Activated CD8-positive, alpha-beta memory T cell treated with anti-CD3 and anti-CD28 coated beads, Interleukin-2, amount 50 U/mL, for 4 hours (primary cell): ENCODE results near the gene MRPL41.
"Not testable (repeated sequence)": the region's sequence is repeated elsewhere in the genome, so short reads cannot be mapped to it uniquely, and the experiment has no call there.

ENCODE experiments used
- DNase-seq: peaks from one replicate; pipeline ENCODE4 v3.0.0-alpha.2; 2020

MRPL41 gene

DNA sequence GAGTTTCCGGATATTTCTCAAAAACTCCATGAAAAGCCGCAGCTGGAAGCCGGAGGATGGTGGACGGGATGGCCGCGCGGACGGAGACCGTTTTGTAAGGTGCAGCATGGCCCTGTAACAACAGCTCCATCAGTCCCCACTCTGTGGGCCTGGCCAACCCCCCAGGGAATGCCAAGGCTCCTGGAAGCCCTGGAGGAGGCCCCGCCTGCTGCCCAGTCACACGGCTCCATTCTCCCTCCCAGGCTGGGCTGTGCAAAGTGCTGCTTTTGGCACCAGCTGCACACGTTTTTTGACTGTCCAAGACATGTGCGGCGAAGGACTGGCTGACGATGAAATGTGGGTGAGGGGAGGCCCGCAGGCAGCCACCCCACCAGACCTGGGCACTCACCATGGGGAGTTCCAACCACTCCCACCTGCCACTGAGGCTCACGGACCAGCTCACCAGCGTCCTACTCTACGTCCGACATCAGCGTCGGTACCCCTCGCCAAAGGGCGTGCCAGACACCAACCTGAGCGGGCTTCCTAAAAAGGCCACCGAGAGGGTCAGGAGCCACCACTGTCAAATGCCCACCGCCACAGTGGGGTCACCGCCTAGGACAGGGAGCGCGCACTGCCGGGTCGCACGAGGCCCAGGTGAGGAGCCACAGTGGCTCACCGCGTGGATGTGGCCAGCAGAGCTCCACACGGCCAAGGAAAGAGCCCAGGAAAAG lies 28.8 kb upstream of the MRPL41 start:
- no peak for DNase-seq

DNA sequence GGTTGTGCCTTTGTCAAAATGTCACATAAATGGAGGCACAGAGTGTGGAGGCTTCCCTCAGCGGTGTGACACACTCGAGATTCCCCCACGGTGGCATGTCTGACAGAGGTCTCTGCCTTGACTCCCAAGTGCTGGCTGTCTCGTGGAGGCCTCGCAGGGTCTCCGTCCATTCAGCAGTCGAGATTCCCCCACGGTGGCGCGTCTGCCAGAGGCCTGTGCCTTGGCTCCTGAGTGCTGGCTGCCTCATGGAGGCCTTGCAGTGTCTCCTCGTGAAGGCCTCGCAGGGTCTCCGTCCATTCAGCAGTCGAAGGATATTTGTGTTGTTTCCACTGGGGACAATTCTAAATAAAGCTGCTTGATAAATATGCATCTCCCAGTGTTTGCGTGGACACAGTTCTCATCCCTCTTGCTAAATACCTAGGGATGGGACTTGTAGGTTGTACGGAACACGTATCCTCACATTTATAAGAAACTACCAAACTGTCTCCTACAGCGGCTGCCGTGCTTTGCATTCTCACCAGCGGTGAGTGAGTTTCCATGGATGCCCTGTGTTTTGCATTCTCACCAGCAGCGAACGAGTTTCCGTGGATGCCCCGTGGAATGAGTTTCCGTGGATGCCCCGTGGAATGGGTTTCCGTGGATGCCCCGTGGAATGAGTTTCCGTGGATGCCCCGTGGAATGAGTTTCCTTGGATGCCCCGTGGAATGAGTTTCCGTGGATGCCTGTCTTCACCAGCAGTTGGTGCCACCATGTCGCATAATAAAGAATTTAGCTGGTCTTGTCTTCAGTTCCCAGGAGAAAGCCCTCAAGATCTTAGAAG lies 27.3 kb upstream of the MRPL41 start:
- no peak for DNase-seq

DNA sequence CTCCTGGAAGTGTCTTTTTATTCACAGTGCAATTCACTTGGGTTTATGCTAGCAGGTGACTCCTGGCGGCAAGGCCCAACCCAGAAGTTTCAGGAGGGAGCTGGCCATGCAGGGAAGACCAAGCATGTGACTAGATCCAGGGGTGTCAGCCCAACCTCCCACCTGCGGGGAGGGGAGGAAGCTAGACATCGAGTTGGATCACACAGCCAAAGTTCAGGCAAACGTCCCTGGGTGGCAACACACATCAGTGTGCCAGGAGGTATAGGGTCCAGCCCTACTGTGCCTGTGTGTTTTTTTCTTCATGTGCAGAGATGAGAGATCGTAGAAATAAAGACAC lies 26.7 kb upstream of the MRPL41 start:
- no peak for DNase-seq

DNA sequence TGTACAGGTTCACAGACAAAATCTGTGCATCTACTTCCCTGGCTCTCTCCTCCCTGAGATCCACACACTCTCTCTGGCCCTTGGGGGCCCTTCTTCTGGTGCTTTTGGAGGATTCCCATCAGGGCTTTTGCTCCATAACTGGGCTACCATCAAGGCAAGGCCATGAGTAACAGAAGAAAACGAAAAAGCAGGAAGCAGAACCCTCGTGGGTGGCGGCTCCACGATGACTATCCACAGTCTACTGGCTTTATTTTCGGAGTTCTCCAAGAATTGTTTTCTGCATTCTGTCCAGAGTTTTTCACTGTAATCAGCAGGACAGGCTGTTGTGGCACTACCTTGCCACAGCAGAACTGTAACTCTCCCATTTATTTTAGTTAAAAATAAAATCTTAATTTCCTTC lies 21.3 kb upstream of the MRPL41 start:
- no peak for DNase-seq

DNA sequence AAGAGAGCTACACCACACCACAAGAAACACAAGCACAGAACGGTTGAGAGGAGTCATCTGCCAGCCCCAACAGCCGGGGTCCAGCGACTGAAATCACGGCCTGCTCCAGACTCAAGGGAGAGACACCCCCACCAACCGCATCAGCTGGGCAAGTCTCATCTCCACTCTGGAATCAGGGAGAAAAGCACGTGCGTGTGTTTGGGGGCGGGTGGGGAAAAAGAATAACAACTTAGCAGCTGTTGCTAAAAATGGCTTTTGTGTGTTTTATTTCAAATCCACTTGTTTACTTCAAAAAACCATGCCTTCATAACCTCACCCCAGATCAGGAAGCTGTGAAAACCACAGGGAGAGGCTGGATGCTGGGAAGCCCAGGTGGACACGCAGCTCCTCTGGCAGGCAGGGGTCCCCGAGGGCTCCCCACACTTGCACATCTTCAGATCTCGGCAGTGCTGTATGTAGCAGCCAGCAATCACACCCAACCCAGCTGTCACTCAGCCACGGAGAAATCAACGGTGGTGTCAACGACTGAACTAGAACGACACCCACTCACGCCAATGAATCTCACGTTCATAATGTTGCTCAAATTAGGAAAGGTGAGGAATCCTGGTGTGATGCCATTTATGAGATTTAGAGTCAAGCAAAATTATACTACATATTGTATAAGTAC lies 20.4 kb upstream of the MRPL41 start:
- peak; percentile 4 for DNase-seq

DNA sequence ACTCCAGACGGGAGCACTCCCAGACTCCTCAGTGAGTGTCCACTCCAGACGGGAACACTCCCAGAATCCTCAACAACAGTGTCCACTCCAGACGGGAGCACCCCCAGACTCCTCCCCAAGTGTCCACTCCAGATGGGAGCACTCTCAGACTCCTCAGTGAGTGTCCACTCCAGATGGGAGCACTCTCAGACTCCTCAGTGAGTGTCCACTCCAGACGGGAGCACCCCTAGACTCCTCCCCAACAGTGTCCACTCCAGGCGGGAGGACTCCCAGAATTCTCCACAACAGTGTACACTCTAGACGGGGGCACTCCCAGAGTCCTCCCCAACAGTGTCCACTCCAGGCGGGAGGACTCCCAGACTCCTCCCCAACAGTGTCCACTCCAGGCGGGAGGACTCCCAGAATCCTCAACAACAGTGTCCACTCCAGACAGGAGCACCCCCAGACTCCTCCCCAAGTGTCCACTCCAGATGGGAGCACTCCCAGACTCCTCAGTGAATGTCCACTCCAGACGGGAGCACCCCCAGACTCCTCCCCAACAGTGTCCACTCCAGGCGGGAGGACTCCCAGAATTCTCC lies 18.7 kb upstream of the MRPL41 start:
- DNase-seq, result not testable (repeated sequence)

DNA sequence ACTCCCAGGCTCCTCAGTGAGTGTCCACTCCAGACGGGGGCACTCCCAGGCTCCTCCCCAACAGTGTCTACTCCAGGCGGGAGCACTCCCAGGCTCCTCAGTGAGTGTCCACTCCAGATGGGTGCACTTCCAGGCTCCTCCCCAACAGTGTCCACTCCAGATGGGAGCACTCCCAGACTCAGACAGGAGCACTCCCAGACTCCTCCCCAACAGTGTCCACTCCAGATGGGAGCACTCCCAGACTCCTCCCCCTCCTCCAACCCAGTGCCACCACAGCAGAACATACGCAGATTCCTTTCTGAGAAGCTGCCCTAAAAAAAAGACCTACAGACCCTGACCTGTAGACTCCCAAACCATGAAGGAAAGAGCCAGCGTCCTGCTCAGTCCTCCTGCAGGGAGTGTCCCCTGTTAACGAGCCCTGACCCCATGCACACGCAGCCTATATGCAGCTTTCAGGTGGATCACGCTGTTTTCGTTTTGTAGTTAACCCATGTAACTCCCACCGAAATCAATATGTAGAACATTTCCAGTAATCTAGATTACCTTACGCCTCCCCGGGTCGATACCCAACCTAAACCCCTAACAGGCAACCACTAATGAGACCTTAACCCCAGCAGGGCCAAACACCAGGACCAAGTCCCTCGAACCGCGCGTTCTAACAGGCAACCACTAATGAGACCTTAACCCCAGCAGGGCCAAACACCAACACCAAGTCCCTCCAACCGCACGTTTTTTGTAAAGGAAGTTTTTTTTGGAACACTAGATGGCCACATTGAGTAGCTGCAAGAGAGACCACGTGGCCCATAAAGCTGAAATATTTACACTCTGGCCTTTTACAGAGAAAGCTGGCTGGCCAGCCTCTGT lies 17.2 kb upstream of the MRPL41 start:
- DNase-seq, result no peak

DNA sequence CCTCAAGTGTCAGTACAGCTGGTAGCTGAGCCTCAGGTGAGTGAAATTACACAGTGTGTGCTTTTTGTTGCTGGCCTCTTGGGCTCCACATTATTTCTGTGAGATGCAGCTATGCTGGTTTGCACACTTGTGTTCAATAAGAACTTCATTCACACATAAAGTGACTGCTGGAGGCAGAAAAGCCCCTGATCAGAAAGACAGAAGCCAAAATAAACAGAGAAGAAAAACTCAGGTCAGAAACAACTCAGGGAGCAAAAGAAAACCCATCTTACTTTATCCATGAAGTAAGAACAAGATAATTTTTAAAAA lies 16.6 kb upstream of the MRPL41 start:
- DNase-seq, result no peak

DNA sequence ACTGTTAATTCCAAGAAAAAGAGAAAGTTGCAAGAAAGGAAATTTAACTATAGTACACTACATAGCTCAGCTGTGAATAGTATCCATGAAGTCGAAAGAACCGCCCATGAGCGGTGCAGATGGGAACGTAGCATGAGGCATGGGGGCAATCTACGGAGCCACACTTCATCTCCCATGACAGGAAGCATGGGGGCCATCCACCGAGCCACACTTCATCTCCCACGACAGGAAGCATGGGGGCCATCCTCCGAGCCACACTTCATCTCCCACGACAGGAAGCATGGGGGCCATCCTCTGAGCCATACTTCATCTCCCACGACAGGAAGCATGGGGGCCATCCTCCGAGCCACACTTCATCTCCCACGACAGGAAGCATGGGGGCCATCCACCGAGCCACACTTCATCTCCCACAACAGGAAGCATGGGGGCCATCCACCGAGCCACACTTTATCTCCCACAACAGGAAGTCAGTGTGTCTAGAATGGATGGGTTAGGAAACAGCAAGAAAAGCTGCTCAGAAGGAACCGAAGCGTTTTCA lies 15.0 kb upstream of the MRPL41 start:
- DNase-seq, result peak; percentile 13

DNA sequence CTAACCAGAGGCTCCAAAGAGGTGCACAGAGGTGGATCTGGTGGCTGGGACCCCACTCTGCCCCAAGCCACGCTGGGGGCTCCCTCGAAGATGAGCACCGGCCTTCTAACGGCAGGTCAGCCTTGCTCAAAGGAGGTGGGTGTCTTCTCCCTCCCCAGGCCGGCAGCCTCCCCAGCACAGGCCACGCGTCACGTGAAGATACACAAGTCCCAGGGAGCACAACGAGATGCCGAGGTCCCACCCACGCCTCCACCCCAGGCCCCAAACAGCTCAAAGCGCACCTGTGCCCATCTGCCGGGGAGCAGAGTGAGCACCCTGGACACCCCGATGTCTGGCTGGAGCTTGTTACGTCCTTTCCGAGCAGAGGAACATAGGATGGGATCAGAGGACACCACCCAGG lies 13.6 kb upstream of the MRPL41 start:
- no peak for DNase-seq

DNA sequence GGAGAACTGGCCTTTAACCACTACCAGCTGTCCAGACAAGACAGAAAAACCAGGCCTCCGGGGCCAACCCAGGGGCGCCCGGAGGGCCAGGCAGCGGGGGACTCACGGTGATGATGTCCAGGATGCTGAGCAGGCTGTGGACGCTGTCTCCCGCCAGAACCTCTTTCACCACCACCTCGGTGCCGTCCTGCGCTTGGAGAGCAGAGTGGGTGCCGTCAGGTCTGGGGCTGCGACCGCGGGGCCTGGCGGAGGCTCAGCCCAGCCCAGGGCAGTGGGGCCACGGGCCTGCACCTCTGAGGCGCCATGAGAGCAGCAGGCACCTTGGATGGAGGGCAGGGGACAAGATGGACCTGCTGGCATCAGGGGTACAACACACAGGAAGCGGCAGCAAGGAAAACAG lies 11.1 kb upstream of the MRPL41 start:
- DNase-seq, result no peak

DNA sequence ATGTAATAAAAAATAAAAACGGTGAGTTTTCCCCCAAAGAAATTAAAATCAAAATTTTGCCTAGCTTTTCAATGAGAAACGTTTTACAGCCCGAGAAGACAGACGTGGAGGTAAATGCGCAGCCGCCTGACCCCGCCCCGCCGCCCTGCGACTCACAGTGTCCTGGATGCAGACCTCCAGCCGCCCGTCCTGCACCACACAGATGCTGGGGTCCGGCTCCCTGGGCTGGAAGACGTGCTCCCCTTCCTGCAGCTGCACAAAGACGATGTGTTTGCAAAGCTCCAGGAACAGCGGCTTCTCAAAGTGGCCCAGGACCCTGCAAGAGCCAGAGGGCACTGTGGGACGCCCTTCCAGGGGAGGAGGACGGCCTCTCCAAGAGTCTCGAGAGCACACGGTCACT lies 9.2 kb upstream of the MRPL41 start:
- DNase-seq, result no peak

DNA sequence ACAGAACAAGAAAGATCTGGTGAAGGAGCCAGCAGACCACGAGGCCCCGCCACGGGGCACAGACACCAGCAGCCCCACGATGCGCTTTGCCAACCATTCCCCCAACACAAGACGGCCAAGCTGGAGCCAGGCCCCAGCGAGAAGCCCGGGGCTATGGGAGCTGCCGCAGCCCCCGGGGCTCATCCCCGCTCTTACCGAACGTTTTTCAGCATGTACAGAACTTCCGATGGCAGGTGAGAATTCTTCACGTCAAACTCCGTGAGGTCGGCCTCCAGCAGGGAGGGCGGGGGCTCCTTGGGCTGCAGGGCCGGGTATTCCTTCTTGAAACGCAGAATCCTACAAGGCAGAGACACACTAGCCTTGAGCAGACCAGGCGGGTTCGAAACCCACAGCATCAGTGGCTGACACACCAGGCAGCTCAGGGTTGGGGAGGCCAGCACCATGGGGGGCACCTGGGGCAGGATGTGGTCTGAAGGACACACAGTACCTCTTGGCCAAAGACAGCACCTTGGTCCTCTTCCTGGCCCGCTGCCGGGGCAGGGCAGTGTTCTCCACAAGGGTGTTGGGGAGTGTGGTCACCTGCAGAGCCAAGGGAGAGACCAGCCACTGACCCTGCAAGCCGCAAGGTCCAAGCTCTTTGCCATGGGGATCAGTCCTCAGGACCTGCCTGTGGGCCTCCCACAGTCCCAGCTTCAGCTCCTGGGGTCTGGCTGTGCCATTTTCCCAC lies 8.3 kb upstream of the MRPL41 start:
- no peak for DNase-seq

DNA sequence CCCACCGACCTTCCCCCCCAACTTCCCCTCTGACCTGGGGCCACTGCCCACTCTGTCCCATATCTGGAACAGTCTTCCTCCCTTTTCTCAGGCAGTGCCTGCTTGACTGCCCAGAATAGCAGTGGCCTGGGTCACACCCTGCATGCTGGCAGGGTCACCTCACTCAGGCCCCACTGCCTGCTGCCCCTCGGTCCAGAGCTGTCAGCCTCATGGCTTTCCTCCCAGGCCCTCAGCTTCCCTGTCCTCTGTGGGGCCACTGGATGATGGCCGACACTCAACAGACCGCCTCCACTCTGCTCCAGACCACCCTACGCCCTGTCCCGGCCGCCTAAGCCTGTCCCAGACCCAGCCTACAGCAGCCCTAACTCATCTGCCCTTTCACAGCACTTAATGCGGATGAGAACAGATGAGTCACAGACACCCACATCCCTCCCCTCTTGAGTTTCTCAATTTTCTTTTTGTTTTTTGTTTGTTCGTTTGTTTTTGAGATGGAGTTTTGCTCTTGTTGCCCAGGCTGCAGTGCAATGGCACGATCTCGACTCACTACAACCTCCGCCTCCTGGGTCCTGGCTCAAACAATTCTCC lies 7.4 kb upstream of the MRPL41 start:
- no peak for DNase-seq

DNA sequence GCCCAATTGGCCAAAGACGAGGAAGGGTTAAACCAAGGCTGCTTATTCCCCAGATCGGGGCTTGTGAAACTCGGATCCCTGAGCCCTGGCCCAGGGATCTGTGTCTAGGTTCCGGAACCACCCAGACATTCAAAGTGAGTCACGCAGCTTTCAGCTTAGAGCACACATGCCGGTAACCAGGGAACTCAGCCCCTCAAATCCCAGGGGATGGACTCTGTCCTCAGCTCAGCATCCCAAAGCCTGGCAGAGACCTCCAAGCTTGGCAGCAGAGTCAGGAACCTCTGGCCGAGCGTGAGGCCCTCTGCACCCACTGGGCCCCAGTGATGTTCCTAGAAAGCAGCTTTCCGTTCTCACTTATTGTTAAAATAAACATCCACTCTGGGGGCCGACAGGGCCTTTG lies 6.6 kb upstream of the MRPL41 start:
- no peak for DNase-seq

DNA sequence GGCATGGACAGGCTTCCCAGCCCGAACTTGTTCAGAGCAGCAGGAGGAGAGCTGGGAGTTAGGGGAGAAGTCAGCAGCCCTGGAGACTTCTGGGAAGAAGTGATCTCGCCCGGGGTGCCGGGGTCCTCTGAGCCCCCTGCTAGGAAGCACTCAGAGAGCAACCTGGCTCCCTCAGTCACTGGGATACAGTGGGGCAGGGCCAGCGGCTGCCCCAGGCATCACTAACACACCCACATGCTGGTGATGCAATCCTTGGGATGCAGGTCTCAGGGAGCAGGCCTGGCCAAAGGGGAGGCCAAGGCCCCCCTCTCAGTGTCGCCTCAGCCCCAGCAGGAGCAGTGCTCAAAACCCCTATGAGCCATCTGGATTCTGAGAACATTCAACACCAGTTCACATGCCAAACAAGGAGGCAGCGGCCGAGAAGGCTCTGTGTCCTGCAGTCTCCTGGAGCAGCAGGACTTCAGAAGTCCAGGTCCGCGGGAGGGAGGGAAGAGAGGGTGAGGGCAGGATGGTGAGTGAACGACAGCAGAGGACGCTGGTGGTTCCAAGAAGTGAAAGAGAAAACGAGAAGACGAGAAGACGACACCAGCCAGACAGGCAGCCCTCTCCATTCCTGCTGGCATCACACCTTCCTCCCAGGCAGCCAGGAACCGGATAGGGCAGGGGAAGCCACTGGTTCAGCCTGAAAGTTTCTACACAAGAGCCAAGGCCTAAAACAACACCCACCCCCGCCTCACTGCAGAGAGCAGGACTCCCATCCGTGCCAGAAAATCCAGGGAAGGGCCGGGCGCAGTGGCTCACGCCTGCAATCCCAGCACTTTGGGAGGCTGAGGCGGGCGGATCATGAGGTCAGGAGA lies 3.8 kb upstream of the MRPL41 start:
- DNase-seq, result no peak

DNA sequence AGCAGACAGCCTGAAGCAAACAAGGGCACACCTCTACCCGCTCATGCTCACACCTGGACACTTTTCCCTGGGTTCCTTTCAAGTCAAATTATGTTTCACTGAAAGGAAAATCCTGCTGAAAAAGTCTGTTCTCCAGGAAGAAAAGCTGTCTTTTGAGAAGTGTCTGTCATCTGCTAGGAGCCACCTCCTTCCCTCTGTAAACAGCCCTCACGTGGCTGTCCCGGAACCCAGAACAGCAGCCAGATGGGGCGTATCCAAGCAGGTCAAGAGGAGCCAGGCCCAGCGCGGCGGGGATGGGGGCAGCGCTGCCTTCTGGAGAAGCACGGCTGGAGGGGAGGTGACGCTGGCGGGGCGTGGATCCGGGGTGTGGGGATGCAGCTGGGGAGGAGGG lies 1.5 kb upstream of the MRPL41 start, which contains the start of gene PNPLA7:
Gene PNPLA7 (minus strand): TSS at position 172 of the 391 bp plus-strand sequence. CDS start 205 bp downstream, outside the sequence.
- DNase-seq, result peak; percentile 42

DNA sequence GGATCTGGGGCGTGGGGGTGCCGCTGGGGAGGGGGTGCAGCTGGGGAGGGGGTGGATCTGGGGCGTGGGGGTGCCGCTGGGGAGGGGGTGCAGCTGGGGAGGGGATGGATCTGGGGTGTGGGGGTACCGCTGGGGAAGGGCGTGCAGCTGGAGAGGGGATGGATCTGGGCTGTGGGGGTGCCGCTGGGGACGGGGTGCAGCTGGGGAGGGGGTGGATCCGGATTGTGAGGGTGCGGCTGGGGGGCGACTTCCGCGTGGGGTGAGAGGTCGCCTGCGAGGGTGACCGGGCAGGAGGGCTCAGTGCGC lies 768 bp upstream of the MRPL41 start:
- DNase-seq, result not testable (repeated sequence)

DNA sequence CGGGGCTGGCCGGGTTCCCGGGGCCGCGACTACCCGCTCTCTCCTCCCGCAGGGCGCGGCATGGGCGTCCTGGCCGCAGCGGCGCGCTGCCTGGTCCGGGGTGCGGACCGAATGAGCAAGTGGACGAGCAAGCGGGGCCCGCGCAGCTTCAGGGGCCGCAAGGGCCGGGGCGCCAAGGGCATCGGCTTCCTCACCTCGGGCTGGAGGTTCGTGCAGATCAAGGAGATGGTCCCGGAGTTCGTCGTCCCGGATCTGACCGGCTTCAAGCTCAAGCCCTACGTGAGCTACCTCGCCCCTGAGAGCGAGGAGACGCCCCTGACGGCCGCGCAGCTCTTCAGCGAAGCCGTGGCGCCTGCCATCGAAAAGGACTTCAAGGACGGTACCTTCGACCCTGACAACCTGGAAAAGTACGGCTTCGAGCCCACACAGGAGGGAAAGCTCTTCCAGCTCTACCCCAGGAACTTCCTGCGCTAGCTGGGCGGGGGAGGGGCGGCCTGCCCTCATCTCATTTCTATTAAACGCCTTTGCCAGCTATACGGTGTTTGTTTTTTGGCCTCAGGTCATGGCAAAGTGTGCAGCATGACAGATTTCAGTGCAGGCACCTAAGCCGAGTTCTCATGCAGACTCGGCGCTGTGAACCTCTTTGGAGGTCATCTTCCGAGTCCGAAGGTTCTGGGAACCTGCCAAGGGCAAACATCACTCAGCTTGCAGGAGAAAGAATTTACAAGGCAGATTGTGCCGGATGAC lies 516 bp downstream of the MRPL41 start:
- DNase-seq, result peak; percentile 29

DNA sequence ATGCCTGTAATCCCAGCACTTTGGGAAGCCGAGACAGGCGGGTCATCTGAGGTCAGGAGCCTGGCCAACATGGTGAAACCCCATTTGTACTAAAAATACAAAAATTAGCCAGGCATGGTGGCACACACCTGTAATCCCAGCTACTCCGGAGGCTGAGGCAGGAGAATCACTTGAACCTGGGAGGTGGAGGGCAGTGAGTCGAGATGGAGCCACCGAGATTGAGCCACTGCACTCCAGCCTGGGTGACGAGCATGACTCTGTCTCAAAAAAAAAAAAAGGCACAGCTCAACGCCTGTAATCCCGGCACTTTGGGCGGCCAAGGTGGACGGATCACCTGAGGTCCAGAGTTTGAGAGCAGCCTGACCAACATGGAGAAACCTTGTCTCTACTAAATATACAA lies 2.0 kb downstream of the MRPL41 start:
- not testable (repeated sequence) for DNase-seq
